Lower leg skin (tissue), 3 donors: Measurements from ENCODE around the gene FAM83E.
"Not testable (repeated sequence)": the region's sequence is repeated elsewhere in the genome, so short reads cannot be mapped to it uniquely, and the experiment has no call there.

Experiments
- POLR2A ChIP-seq, 2 donors: fragments of 450-650 bp; IDR thresholded peaks; one replicate each; pipeline ENCODE4 v1.6.1; 2016 to 2017; ENCODE audit warnings: antibody characterized with exemption in 2 of 2, mild to moderate bottlenecking in 1 of 2, moderate library complexity in 1 of 2
- TF ChIP-seq, protein P1 (sequence below), 3 donors: fragments of 450-650 bp; IDR thresholded peaks; one replicate each; pipeline ENCODE4 v1.5.1; 2016; ENCODE audit warnings: antibody characterized with exemption in 3 of 3, mild to moderate bottlenecking in 3 of 3, moderate library complexity in 2 of 3

DNA sequence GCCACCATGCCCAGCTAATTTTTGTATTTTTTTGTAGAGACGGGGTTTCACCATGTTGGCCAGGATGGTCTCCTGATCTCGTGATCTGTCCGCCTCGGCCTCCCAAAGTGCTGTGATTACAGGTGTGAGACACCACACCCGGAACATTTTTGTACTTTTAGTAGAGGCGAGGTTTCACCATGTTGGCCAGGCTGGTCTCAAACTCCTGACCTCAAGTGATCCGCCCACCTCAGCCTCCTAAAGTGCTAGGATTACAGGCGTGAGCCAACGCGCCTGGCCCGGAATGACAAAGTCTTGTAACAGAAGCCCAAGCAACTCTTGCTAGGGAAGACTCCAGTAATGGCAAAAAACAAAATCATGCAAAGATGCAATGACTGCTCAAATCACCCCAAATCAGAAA, 17.4 kb upstream of the FAM83E start:
- TF ChIP-seq, protein P1, sequence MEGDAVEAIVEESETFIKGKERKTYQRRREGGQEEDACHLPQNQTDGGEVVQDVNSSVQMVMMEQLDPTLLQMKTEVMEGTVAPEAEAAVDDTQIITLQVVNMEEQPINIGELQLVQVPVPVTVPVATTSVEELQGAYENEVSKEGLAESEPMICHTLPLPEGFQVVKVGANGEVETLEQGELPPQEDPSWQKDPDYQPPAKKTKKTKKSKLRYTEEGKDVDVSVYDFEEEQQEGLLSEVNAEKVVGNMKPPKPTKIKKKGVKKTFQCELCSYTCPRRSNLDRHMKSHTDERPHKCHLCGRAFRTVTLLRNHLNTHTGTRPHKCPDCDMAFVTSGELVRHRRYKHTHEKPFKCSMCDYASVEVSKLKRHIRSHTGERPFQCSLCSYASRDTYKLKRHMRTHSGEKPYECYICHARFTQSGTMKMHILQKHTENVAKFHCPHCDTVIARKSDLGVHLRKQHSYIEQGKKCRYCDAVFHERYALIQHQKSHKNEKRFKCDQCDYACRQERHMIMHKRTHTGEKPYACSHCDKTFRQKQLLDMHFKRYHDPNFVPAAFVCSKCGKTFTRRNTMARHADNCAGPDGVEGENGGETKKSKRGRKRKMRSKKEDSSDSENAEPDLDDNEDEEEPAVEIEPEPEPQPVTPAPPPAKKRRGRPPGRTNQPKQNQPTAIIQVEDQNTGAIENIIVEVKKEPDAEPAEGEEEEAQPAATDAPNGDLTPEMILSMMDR (IDR thresholded peaks at IDR 0.05), result not testable (repeated sequence)
- not testable (repeated sequence) for TF ChIP-seq POLR2A (IDR thresholded peaks at IDR 0.05)
